Measurements from ENCODE around the gene ARL15.

Gene ARL15

GRCh38 chr5:54306893-54307292, 3.5 kb downstream of the ARL15 start:
- Histone ChIP-seq H3K9ac (ENCODE audit: low read length) (no peak overlapping the region), H2AFZ (ENCODE audit: low read depth, low read length) (no peak overlapping the region), H3K79me2 (ENCODE audit: low read length) (no peaks in the 10 kb centered on the region), H3K4me1 (ENCODE audit: low read length) (peaks cover 5% of the 10 kb centered on the region; the same call in 1 of the 2 replicates), H3K4me2 (ENCODE audit: low read length) (no peak overlapping the region), H4K20me1 (ENCODE audit: insufficient read depth, low read length) (no peaks in the 10 kb centered on the region), H3K4me3 (ENCODE audit: low read length) (no peak overlapping the region), H3K27me3 (ENCODE audit: low read depth, low read length) (no peaks in the 10 kb centered on the region), H3K9me3 (ENCODE audit: insufficient read depth, low read length) (no peaks in the 10 kb centered on the region), H3K36me3 (replicated peaks; ENCODE audit: low read depth, low read length) (no peaks in the 10 kb centered on the region), H3K27ac (ENCODE audit: low read length) (no peak overlapping the region)
- TF ChIP-seq CTCF (IDR thresholded peaks at IDR 0.05; ENCODE audit: low read depth, low read length) (no peak), EZH2phosphoT487 (IDR thresholded peaks at IDR 0.05; ENCODE audit: low read depth) (no peak)

- Histone ChIP-seq H3K27me3 (ENCODE audit: low read depth, low read length) (no peaks in the 10 kb centered on the region), H4K20me1 (ENCODE audit: insufficient read depth, low read length) (no peaks in the 10 kb centered on the region), H3K4me1 (ENCODE audit: low read length) (peaks cover 5% of the 10 kb centered on the region; the same call in 1 of the 2 replicates), H3K36me3 (replicated peaks; ENCODE audit: low read depth, low read length) (no peaks in the 10 kb centered on the region), H3K9me3 (ENCODE audit: insufficient read depth, low read length) (no peaks in the 10 kb centered on the region), H3K4me3 (ENCODE audit: low read length) (no peak overlapping the region), H3K79me2 (ENCODE audit: low read length) (no peaks in the 10 kb centered on the region), H3K9ac (ENCODE audit: low read length) (no peak overlapping the region), H2AFZ (ENCODE audit: low read depth, low read length) (no peak overlapping the region), H3K4me2 (ENCODE audit: low read length) (no peak overlapping the region), H3K27ac (ENCODE audit: low read length) (no peak overlapping the region)
- TF ChIP-seq CTCF (IDR thresholded peaks at IDR 0.05; ENCODE audit: low read depth, low read length) (no peak), EZH2phosphoT487 (IDR thresholded peaks at IDR 0.05; ENCODE audit: low read depth) (no peak)
Measured at GRCh38 chr5:54305737-54306136, 4.6 kb downstream of the ARL15 start.

GRCh38 chr5:54304040-54304439, 6.3 kb downstream of the ARL15 start:
- H3K27ac ChIP-seq (ENCODE audit: low read length) = no peak overlapping the region
- no peaks in the 10 kb centered on the region for H4K20me1 ChIP-seq (ENCODE audit: insufficient read depth, low read length)
- H3K4me1 ChIP-seq (ENCODE audit: low read length) = no peaks in the 10 kb centered on the region; the same call in 1 of the 2 replicates
- no peaks in the 10 kb centered on the region for H3K36me3 ChIP-seq (replicated peaks; ENCODE audit: low read depth, low read length)
- no peak overlapping the region for H2AFZ ChIP-seq (ENCODE audit: low read depth, low read length)
- no peaks in the 10 kb centered on the region for H3K79me2 ChIP-seq (ENCODE audit: low read length)
- H3K4me3 ChIP-seq (ENCODE audit: low read length) = no peak overlapping the region
- H3K9ac ChIP-seq (ENCODE audit: low read length) = no peak overlapping the region
- H3K9me3 ChIP-seq (ENCODE audit: insufficient read depth, low read length) = no peaks in the 10 kb centered on the region
- no peak overlapping the region for H3K4me2 ChIP-seq (ENCODE audit: low read length)
- TF ChIP-seq CTCF (IDR thresholded peaks at IDR 0.05; ENCODE audit: low read depth, low read length) = no peak
- no peak for TF ChIP-seq EZH2phosphoT487 (IDR thresholded peaks at IDR 0.05; ENCODE audit: low read depth)
- no peaks in the 10 kb centered on the region for H3K27me3 ChIP-seq (ENCODE audit: low read depth, low read length)

- no peak overlapping the region for H3K27ac ChIP-seq (ENCODE audit: low read length)
- no peaks in the 10 kb centered on the region for H3K4me1 ChIP-seq (ENCODE audit: low read length)
Measured at GRCh38 chr5:54302267-54302687, 8.1 kb downstream of the ARL15 start.

More at GRCh38 chr5:54302267-54302687, 8.1 kb downstream of the ARL15 start:
- no peaks in the 10 kb centered on the region for H3K79me2 ChIP-seq (ENCODE audit: low read length)
- TF ChIP-seq EZH2phosphoT487 (IDR thresholded peaks at IDR 0.05; ENCODE audit: low read depth) (no peak), CTCF (IDR thresholded peaks at IDR 0.05; ENCODE audit: low read depth, low read length) (no peak)
- H3K9ac ChIP-seq (ENCODE audit: low read length) = no peak overlapping the region
- no peak overlapping the region for H3K4me3 ChIP-seq (ENCODE audit: low read length)
- H3K36me3 ChIP-seq (replicated peaks; ENCODE audit: low read depth, low read length) = no peaks in the 10 kb centered on the region
- H3K9me3 ChIP-seq (ENCODE audit: insufficient read depth, low read length) = no peaks in the 10 kb centered on the region
- H3K27me3 ChIP-seq (ENCODE audit: low read depth, low read length) = no peaks in the 10 kb centered on the region
- no peaks in the 10 kb centered on the region for H4K20me1 ChIP-seq (ENCODE audit: insufficient read depth, low read length)
- H2AFZ ChIP-seq (ENCODE audit: low read depth, low read length) = no peak overlapping the region
- no peak overlapping the region for H3K4me2 ChIP-seq (ENCODE audit: low read length)

Measured in OCI-LY3 (cell line).